Activated CD8-positive, alpha-beta memory T cell treated with anti-CD3 and anti-CD28 coated beads for 24 hours (primary cell): ENCODE measurements around the gene SBK1.
"Not testable (repeated sequence)": the region's sequence is repeated elsewhere in the genome, so short reads cannot be mapped to it uniquely, and the experiment has no call there.

Experiments used
- DNase-seq: peaks from one replicate; pipeline ENCODE4 v3.0.0-alpha.2; 2020

Gene SBK1

GRCh38 chr16:28291651-28292626 lies at the start of gene SBK1:
Gene SBK1, plus strand, starts transcription at chr16:28292525. Its CDS starts 24,867 bp downstream, at chr16:28317392.
- DNase-seq, result peak; percentile 89

DNA sequence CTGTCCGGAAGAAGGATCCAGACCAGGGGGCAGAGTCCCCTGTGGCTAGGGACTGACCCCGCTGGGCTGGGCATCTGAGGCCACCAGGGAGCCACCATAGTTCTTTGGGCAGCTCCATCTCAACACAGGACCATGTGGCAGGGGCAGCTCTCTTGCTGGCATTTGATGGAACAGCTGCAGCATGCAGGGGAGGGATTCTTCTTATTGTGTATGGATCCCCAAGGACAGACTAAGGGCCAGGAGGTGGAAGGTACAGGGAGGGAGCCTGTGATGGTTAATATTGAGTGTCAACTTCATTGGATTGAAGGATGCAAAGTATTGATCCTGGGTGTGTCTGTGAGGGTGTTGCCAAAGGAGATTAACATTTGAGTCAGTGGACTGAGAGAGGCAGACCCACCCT lies 42.8 kb upstream of the SBK1 start:
- not testable (repeated sequence) for DNase-seq

- DNase-seq, result no peak
Measured at GRCh38 chr16:28250999-28251398, 41.3 kb upstream of the SBK1 start.

DNA sequence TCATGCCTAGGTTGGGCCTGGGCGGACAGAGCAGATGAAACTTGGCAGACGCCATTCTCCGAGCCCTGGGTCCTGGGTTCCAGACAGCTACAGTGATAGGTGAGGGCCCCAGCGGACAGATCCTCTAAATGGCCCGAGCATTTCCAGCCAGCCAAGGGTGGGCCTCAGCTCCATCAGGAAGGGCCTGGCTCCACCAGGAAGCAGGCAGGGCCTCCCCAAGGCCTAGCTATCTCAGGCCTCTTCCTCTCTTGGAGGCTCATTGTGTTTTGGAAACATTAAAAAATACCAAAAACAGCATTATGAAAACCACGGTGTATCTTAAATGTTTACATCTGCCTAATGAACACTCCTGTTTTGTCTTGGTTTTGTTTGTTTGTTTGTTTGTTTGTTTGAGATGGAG lies 38.2 kb upstream of the SBK1 start:
- no peak for DNase-seq

- DNase-seq, result no peak
Measured at GRCh38 chr16:28255838-28256237, 36.5 kb upstream of the SBK1 start.

GRCh38 chr16:28257256-28257655 lies 35.1 kb upstream of the SBK1 start:
- no peak for DNase-seq

DNA sequence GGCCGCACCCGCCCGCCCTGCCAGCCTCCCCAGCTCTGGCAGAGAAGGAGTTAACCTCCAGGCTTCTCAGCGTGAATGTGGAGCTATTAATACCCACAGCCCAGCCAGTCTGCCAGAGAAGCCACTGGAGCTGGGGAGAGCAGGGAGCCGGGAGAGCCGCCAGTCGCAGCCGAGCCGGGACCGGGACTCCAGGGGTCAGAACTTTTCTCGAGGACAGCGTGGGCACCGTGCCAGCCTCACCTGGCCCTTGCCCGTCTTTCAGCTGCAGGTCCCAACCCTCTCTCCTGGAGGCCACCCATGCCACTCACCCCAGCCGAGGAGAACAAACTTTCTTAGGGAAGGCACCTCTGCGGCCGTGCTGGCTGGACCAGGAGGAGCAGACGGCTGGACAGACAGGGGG lies 33.8 kb upstream of the SBK1 start:
- no peak for DNase-seq

- no peak for DNase-seq
Measured at GRCh38 chr16:28259091-28259780, 33.1 kb upstream of the SBK1 start.

DNA sequence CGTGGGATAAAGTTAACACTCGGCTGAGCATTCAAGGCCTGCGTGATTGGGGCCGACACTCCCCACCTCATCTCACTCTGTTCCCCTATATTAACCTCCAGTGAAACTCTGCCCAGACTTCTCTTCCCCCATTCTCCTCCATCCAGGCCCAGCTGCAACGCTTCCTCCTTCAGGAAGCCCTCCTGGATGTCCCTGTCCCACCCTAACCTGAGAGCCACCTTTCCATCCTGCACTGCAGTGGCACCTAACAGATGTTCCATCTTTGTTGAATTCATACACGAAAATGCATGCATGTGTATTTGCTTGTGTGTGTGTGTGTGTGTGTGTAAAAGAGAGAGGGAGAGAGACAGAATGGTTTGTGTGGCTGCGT lies 32.6 kb upstream of the SBK1 start:
- no peak for DNase-seq

GRCh38 chr16:28260193-28260592 lies 32.1 kb upstream of the SBK1 start:
- DNase-seq, result no peak

DNA sequence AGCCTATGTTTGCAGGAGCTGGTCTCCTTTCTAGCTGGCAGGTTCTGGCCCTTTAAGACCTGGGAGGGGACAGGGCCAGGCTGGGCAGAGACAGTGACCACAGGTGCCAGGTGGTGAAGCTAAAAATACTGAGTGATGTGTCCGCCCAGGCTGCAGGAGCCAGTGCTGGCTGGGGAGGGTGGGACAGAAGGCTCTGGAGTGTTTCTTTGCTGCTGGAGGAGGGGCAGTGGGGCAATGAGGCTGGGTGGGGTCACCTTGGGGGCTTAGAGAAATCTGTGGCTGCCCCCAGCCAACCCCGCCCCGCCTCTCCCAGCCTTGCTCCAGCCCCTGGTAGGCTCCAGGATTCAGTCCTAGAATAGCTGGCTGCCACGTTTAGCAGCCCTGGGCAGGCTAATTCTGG lies 30.4 kb upstream of the SBK1 start:
- no peak for DNase-seq

GRCh38 chr16:28263305-28263704 lies 29.0 kb upstream of the SBK1 start:
- DNase-seq, result no peak

- no peak for DNase-seq
Measured at GRCh38 chr16:28264656-28265055, 27.7 kb upstream of the SBK1 start.

GRCh38 chr16:28265822-28266221 lies 26.5 kb upstream of the SBK1 start:
- no peak for DNase-seq

- DNase-seq, result no peak
Measured at GRCh38 chr16:28267356-28267755, 25.0 kb upstream of the SBK1 start.

- no peak for DNase-seq
Measured at GRCh38 chr16:28273511-28273910, 18.8 kb upstream of the SBK1 start.

GRCh38 chr16:28274676-28275075 lies 17.6 kb upstream of the SBK1 start:
- DNase-seq, result no peak

- DNase-seq, result no peak
Measured at GRCh38 chr16:28276301-28276700, 16.0 kb upstream of the SBK1 start.

GRCh38 chr16:28277537-28278388 lies 14.6 kb upstream of the SBK1 start:
- peak; percentile 95 for DNase-seq

- DNase-seq, result no peak
Measured at GRCh38 chr16:28279006-28279405, 13.3 kb upstream of the SBK1 start.

GRCh38 chr16:28280881-28281836 lies 11.2 kb upstream of the SBK1 start:
- no peak for DNase-seq

DNA sequence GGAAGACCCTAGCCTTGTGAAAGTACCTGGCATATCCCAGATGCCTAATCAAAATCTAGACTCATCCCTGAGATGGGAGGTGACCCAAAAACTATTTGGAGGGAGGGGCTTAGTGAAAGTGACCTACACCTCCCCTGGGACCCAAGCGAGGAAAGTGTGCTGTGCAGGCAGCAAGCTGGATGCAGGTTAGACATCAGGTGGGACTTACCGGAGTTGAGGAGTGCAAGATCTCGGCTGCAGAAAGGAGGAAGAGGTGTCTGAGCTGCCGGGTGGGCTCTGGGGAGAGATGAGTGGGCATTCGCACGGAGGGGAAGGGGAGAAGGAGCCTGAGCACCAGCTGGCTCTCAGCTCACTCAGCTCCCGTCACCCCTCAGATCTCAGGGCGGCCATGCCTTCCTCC lies 10.3 kb upstream of the SBK1 start:
- no peak for DNase-seq
